Measurements from ENCODE around the gene SEMA3F.

DNA sequence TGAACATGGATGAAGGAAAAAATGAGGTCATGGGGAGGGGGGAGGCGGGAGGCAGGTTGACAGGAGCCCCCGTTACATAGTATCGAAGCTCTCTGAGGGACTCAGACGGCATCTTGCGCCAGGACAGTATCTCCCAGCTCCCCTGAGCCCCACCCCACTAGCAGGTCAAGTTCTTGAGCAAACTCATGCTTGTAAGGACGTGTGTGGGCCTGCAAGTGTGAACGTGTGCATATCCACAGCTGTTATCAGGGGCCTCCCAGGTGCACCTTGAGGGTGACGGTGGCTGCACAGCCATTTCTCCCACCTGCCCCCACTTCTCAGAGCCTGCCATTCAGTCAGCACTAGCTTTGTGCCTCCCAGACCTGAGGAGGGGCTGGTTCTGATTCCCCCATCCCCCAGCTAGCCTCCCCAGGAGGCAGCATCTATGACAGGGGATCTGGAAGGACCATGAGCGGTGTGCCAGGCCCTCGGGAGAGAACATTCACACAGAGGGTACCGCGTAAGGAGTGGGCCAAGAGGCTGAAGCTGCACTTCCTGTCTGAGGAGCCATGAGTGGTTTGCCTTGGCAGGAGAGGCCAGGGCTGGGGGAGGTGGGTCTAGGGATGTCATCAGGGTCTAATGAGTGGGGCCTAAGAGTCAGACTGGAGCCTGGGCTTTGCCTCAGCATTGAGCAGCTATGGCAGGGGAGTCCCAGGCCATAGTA lies 2.9 kb downstream of the SEMA3F start:
- TF ChIP-seq CTCF (IDR thresholded peaks at IDR 0.05) (no peak), POLR2A (IDR thresholded peaks at IDR 0.05) (no peak)
